HG03457 (cell line): ENCODE measurements around the gene GTF3C5.
"Not testable (repeated sequence)": the region's sequence is repeated elsewhere in the genome, so short reads cannot be mapped to it uniquely, and the experiment has no call there.

Experiments
- ATAC-seq: cut with Tn5 transposase; IDR thresholded peaks from one replicate; pipeline ENCODE4 v1.9.1; 2021; ENCODE audit warnings: moderate number of reproducible peaks; ENCODE audit not compliant: unreplicated experiment

The GTF3C5 gene, protein sequence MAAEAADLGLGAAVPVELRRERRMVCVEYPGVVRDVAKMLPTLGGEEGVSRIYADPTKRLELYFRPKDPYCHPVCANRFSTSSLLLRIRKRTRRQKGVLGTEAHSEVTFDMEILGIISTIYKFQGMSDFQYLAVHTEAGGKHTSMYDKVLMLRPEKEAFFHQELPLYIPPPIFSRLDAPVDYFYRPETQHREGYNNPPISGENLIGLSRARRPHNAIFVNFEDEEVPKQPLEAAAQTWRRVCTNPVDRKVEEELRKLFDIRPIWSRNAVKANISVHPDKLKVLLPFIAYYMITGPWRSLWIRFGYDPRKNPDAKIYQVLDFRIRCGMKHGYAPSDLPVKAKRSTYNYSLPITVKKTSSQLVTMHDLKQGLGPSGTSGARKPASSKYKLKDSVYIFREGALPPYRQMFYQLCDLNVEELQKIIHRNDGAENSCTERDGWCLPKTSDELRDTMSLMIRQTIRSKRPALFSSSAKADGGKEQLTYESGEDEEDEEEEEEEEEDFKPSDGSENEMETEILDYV

DNA sequence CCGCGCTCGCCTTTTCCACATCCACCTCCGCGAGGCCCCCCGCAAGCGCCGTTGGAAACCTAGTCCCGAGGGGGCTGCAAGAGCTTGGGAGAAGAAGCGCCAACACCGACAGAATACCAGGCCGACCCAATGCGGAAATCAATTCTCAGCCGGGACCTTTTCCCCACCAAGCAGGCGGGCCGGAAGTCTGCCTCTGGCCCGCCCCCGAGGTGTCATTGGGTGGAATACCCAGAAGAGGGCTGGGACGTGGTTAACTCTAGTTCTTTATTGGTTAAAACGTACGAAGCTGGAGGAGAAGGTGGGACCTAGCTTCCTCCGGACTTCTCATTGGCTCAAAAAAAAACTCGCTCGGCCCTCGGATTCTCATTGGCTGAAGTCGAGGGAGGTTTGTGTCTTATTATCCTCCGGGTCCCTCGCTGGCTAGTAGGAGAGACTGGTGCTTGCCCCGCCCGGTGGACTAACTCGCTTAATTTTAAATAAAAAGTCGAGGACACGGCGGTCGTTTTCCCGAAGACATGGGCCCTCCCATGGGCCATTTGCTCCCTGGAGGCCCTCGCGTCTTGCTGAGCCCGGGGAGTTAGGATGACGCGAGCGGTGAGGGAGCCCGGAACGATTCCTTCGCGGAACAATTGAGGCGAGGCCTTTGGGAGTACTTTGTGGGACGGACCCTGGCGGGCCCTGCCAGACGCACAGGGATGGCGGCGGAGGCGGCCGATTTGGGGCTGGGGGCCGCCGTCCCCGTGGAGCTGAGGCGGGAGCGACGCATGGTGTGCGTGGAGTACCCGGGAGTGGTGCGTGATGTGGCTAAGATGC is at the start of gene GTF3C5:
TSS of gene GTF3C5 (plus strand) at position 681 of the 813 bp plus-strand sequence. CDS start at position 696, 15 bp downstream.
- ATAC-seq = peak; percentile 82

DNA sequence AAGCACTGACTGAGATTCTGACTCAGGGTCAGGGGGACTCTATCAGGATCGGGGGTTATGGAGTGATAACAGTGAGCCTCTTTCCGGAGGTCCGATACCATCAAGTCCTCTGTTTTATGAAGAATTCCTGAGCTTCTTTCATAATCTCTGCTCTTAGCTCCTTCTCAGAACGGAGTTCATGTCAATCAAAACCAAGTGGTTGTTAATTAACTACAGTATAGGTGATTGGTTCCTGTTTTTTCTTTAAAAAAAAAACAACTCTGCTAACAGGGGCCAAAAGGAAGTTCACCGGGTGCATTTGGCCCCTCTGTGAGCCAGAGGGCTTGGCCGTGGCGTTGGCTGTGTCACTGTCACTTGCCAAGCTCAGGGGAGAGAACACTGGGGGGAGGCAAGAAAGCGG is 48.3 kb upstream of the GTF3C5 start:
- ATAC-seq = no peak

DNA sequence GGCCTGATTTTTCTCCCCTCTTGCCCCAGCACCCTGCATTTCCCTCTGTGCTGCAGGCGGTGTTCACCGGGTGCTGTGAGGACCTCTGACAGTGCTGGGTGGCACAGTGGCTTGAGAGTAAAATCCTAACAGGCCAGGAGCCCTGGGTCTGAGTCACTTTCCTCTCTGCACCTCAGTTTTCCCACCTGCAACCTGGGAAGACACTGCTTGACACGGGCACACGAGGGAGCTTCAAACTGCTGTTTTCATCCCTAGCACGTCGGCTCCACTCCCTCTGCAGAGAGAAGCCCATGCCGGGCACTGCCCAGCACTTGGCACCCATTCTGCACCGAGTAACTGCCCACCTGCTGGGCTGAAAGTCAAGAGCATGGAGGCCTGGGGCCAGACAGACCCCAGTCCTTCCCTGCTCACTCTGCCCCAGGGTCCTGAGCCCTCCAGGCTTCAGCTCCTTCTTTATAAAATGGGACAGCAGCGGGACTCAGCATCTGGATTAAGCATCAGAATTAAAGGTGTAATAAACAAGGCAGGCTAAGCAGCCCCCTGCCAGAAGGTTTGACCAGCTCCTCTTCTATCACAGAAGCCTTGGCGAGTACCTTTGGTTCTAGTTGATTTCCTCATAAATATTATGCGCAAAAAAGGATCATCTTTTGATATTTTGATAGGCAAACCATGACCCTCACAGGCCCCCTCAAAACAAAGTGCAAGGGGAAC is 47.2 kb upstream of the GTF3C5 start:
- ATAC-seq = no peak

DNA sequence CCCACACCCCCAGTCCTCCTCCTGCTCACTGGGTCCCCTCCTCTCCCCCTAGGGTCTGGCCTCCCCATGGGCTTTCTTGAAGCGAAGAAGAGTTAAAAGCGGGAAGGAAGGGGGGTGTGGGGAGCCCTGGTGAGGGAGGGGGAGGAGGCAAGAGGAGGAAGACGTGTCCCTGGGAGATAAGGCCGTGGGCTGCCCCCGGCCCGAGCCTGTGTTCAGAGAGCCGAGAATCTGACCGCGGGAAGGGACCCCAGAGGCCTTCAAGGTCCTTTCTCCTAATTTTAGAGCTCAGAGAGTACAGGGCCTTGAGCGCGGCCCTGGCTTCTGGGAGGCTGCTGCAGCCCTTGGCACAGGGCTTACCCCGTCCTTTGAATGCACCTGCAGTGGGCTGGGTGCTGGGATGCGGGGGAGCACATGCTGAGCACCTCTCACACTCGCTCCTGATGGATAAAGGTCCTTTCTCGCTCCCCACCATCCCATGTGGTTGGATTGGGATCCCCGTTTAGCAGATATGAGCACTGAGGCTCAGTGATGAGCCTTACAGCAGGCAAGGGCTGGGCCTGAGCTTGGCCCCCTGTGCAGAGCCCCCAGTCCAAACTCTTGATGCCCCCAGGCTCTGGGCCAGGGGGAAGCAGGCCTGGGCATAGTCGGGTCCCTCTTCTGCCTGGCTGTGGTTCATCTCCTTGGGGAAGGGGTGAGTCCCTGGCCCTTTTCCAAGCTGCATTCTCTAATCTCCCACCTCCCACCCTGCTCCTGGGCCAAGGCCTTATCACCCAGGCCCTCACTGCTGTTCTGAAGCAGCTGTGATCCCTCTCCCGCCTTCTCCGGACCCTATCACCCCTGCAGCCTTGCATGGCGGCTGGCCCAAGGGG is 46.4 kb upstream of the GTF3C5 start:
- ATAC-seq = no peak

DNA sequence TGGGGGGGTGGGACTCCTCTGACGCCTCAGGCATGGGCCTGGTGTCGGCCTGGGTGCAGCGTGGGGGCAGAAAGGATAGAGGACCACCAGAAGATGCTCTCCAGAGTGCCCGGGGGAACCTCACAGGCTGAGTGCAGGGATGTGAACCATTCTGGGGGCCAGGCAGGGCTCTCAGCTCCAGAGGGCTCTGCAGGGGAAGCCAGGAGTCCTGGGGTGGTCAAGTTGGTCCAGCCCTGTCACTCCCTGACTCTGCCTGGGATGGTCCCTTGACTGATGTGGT is 45.8 kb upstream of the GTF3C5 start:
- ATAC-seq = no peak

DNA sequence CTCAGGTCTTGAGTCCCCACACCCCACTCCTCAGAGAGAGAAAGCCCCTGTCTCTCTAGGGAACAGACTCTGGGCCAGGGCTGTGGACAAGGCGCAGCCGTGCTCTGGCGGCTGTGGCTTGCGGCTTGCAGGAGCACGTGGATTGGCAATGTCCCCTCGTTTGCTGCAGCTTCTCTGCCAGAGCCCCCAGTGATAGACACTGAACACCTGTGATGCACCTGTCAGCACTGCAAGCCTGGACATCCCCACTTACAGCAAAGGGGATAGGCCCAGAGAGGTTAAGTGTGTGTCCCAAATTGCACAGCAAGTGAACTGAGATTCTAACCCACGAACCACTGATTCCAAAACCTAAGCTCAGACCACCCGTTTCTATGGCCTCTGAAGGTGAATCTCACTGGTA is 45.3 kb upstream of the GTF3C5 start:
- no peak for ATAC-seq

DNA sequence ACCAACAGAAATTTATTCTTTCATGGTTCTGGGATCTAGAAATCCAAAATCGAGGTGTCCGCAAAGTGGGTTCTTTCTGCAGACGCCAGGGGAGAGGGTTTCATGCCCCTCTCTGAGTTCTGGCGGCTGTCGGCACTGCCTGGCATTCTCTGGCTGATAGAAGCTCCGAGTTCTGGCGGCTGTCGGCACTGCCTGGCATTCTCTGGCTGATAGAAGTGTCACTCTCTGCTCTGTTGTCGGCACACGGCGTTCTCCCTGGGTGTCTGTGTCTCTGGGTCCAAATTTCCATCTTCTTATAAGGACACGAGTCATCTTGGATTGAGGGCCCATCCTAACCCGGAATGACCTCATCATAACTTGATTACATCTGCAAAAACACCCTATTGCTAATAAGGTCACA is 44.7 kb upstream of the GTF3C5 start:
- ATAC-seq = no peak

DNA sequence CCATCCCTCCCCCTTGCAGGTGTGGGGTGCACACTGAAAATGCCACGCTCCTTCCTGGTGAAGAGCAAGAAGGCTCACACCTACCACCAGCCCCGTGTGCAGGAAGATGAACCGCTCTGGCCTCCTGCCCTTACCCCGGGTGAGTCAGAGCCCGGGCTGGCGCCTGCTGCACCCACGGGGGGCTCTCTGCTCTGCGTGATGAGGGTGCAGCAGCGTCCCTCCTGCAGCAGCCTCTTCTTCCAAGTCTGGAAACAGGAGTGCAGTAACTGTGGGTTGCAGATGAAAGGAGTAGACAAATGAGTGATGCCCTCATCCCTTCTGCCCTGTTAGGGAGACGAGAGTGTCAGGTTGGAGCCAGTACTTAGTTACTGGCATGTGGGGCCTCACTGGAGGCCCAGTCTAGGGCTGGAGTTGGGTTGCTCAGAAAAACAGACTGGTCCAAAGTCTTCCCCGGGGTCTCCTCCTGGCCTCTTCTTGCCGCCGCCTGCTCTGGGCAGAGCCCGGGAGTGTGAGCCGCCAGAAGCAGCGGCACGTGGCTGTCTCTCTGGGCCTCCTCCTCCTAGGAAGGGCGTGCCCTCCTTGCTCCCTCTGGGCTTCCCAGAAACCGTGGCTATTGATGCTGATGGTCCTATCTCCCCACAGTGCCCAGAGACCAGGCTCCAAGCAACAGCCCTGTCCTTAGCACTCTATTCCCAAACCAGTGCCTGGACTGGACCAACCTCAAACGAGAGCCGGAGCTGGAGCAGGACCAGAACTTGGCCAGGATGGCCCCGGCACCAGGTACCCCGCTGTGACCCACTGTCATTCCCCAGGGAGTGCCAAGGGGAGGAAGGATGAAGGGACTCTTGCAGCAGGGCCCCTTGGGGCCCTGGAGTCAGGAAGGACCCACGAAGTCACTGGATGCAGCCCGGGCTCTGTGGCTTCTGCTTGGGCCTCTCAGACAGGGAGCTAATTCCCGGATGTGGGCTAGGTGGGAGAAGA is 43.9 kb upstream of the GTF3C5 start:
- no peak for ATAC-seq

DNA sequence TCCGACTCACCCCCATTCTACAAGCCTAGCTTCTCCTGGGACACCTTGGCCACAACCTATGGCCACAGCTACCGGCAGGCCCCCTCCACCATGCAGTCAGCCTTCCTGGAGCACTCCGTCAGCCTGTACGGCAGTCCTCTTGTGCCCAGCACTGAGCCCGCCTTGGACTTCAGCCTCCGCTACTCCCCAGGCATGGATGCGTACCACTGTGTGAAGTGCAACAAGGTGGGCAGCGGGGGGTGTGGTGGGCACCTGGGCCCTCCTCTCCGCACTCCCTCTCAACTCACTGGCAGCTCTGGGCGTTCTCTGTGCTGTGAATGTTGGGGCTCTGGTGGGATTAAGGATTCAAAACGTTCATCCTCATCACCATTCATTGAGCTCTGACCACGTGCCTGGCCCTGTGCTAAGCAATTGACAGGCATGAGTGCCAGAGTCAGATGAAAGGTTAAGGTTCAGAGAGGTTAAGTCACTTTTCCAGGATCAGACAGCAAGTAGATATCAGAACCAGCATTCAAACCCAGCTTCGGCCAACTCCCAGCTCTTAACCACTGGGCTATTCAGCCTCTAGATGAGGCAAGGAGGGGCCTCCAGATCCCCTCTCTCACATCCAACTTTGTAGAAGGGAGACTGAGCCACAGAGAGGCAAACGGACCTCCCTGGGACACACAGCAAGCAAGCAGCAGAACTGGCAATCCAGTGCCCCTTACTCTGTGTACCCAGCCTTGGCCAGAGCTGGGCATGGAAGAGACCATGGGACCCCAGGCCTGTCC is 42.4 kb upstream of the GTF3C5 start:
- ATAC-seq = no peak

DNA sequence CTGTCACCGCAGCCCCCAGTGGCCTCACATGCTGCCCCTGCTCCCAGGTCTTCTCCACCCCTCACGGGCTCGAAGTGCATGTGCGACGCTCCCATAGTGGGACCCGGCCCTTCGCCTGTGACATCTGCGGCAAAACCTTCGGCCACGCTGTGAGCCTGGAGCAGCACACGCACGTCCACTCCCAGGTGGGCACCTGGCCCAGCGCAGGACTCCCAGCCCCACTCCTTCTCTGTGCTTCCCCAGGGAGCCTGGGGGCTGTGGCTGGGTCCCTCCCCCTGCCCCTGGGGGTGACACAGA is 41.8 kb upstream of the GTF3C5 start:
- ATAC-seq = no peak

DNA sequence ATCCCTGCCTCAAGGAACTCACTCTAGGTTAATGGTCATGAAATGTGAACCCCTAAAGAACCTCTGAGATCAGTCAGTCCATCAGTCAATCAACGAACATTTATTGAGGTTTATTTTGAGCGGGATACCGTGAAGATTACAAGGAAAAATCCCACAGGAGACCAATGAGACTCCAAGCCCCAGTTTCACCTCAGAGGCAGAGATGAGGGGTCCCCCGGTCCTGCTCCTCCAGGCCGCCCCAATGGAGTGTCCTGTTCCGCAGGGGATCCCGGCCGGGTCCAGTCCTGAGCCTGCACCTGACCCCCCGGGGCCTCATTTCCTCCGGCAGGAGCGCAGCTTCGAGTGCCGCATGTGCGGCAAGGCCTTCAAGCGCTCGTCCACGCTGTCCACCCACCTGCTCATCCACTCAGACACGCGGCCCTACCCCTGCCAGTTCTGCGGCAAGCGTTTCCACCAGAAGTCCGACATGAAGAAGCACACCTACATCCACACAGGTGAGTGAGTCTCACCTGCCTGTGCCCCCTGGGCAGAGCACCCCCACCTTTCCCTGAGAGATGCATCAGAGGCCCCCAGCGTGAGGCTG is 41.3 kb upstream of the GTF3C5 start:
- no peak for ATAC-seq

DNA sequence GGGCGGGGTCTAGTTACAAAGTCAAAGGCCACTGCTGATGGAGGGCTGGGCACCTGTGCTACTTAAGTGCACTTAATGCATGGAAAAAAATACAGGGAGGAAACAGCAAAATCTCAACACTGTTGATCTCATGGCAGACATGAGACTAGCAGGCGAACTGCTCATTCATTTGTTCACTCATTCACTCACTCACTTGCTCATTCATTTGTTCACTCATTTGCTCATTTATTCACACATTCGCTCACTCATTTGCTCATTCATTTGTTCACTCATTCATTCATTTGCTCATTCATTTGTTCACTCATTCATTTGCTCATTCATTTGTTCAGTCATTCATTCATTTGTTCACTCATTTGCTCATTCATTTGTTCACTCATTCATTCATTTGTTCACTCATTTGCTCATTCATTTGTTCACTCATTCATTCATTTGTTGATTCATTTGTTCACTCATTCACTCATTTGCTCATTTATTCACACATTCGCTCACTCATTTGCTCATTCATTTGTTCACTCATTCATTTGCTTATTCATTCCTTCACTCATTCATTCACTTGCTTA is 40.7 kb upstream of the GTF3C5 start:
- not testable (repeated sequence) for ATAC-seq

DNA sequence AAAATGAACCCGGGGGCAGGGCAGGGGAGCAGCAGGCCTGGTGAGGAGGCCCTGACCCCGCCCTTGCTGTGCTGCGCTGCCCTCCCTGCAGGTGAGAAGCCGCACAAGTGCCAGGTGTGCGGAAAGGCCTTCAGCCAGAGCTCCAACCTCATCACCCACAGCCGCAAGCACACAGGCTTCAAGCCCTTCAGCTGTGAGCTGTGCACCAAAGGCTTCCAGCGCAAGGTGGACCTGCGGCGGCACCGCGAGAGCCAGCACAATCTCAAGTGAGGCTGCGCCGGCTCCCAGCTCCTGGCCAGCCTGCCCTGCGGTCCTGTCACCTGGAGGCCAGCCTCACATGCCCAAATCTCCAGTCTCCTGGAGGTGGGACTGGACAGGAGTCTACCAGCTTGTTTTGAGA is 40.0 kb upstream of the GTF3C5 start:
- no peak for ATAC-seq

DNA sequence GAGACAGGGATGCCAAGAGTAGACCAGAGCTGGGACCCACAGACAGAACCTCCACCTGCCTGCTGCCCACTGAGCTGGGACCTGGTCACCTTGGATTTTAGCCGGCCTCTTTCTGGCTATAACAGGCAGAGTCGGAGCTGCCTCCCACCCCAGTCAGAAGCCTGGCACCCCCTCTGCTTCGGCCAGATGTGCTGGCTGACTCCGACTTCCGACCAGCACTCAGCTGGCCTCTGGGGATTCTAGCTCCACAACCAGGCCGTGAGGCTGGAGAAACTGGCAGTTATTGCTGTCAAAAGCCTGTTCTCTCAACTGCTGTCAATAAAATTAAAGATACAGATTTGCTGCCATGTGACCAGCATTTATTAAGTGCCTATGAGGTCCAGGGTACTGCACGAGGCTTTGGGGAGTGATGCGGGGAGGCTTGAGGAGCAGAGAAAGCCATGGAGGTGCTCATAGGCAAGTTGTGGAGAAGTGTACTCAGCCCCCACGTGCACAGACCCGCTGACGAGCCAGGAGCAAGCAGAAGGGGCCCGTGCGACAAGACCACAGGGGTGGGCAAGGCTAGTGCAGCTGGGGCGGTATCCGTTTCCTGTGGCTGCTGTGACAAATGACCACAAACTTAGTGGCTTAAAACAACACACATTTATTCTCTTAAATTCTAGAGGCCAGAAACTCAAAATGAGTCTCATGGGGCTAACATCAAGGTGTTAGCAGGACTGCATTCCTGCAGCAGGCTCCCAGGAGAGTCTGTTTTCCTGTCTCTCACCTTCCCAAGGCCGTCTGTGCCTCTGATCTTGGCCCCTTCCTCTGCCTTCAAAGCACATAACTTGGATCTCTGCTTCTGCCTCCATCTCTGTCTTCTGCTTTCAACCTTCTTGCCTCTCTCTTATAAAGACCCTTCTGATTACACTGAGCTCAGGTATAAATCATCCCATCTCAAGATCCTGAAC is 39.2 kb upstream of the GTF3C5 start:
- no peak for ATAC-seq

DNA sequence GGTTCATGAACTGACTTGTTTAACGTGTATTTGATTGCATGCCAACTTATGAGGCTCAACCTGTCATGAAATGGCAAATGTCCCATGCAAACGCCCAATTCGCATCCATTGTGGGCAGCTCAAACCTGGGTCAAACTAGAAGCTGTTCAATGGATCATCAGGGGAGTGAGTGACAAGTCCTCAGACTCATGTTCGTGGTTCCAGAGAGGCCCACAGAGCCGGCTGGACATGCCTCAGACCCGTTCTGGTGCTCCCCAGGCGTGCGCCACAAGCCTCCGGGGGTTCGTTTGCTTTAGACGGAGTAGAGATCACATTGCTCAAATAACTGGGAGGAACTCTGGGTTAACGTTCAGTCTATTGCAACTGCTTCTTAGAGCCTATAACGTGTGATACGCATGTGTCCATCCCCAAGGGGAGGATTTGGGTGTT is 37.3 kb upstream of the GTF3C5 start:
- no peak for ATAC-seq

DNA sequence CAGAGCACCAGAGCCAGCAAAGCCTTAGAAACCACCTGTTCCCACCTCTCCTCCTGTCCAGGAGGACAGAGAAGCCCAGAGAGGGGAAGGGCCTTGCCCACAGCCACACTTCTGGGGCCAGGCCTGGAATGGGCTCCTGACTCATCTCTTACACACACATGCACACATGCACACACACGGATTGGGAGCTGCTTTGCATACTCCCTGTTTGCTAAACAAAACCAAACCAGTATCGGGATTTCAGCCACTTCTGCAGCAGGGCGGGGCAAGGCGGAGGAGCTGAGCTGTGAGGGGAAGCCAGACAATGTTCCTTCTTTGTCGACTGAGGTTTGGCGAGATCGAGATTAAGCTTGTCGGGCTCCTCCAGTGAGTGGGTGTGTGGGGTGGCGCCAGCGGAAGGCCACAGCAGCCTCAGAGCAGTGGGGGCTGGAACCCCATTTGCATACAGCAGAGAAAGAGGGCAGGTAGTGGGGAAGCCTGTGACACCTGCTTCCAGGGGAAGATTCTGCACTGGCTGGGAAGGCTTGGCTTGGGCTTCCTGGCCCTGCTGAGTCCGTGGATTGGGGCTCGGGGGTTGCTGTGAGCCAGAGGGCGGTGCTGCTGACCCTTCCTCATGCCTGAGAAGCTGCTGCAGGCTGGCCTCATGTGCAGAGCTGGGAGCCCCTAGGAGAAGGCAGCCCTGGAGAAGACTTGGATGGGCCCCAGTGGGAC is 36.2 kb upstream of the GTF3C5 start:
- ATAC-seq = no peak

DNA sequence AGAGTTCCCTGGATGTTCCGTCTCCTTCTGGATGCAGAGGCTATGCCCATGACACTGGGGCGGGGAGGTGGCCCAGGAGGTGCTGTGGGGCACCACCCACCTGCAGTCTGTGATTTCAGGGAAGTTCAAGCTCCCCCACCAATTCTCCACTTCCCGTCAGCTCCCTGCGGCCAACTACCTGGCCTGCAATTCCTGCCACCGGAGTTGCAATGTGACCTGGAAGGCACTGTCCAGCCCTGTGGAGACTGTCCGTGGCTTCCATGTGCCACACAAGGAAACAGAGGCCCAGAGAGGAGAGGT is 35.7 kb upstream of the GTF3C5 start:
- no peak for ATAC-seq
